Pancreas (tissue), 10 donors: ENCODE measurements around the gene CROCC2. TPM values are rescaled to one million over a fixed set of nuclear protein-coding genes. Genes with fewer than 3 reads are reported as not detected.

Experiments
- ATAC-seq, 4 donors: fragments of 200-7000 bp; cut with Tn5 transposase; one replicate each; pipeline versions ENCODE4 v1.8.0 to v1.9.1; 2020; ENCODE audit warnings: mild to moderate bottlenecking in 4 of 4, moderate library complexity in 4 of 4
- DNase-seq, 6 donors: peaks; one replicate each; pipeline ENCODE4 v3.0.0-alpha.2; 2020
- FAIRE-seq: peaks from 2 replicates; lab custom pipeline; 2012; peaks lifted over from hg19 to GRCh38; lab: Jason Lieb, UNC
- H3K27ac ChIP-seq, 4 donors: fragments of 200-600 bp; sonication (generic); 1 replicate in 3 of 4; 2 replicates in 1 of 4; pipeline versions ENCODE4 v1.5.0 to v1.8.0; 2020
- H3K27me3 ChIP-seq, 4 donors: fragments of 200-600 bp; one replicate each; pipeline ENCODE4 v1.8.0; 2021
- H3K36me3 ChIP-seq, 3 donors: fragments of 200-600 bp; sonication (generic) in 1 of 3; one replicate each; pipeline versions ENCODE4 v1.5.0 to v1.8.0; 2020 to 2021
- H3K4me1 ChIP-seq, 3 donors: fragments of 200-600 bp; one replicate each; pipeline ENCODE4 v1.8.0; 2021
- H3K4me3 ChIP-seq, 4 donors: fragments of 200-600 bp; sonication (generic) in 2 of 4; one replicate each; pipeline versions ENCODE4 v1.5.0 to v1.8.0; 2020 to 2021
- H3K9me3 ChIP-seq, 4 donors: fragments of 200-600 bp; one replicate each; pipeline ENCODE4 v1.8.0; 2021
- CTCF ChIP-seq, 4 donors: fragments of 200-600 bp; sonication (generic) in 3 of 4; IDR thresholded peaks; one replicate each; pipeline versions ENCODE4 v1.5.0 to v1.8.0; 2021; ENCODE audit warnings: antibody characterized with exemption in 4 of 4
- WGBS, 2 donors: extraction: QIAGEN DNeasy Blood & Tissue Kit; methylation state at CpG; one replicate each; pipeline ENCODE4 v1.1.7; 2013; 5-methylcytosine and 5-hydroxymethylcytosine counted together
- intact Hi-C, 3 donors: fragments of 100-400 bp; cut with DNase I; formaldehyde crosslinking; loops; one replicate each; pipeline versions ENCODE4 v1.11.1 to v1.14.2; 2022
- polyA plus RNA-seq, 2 donors: library from polyadenylated mRNA; stranded (reverse); fragments of 200-250 nt; gene quantifications; one replicate each; pipeline ENCODE4 v1.2.3, GENCODE V29; 2013
- total RNA-seq, 6 donors: library from RNA; stranded (reverse); fragmentation: NEBNext Ultra II Directional in 4 of 6; extraction: Animal tissue kit (Norgen Biotek cat#: 25700) in 4 of 6; gene quantifications; one replicate each; pipeline versions ENCODE4 v1.2.1 to v1.2.4, GENCODE V29; 2021 to 2023
- donor health status: healthy with polysubstance abuse.
- donor health status: DM: no; HTN: no; CAD: no; lungs with moderate emphysema.
- donor health status: DM: no; HTN: no; CAD: no.
- donor health status: control.
- donor health status: control.
- donor health status: Bipolar disorder and iron deficiency.
- donor health status: DM: yes; HTN: yes; CAD: no.
- donor health status: DM: no; HTN: no; CAD: no.
- donor health status: DM: no; HTN: no; CAD: no.
- donor health status: DM: yes; HTN: yes; CAD: no.

CROCC2 gene
- total and polyA plus RNA-seq, 8 donors, result 0.04 to 0.05 (median 0.04) TPM; not detected in 5

- DNase-seq, result peak in 1 of 6 donors; percentile 46
- Histone ChIP-seq H3K4me3 (no peak overlapping the region), H3K27ac (no peak overlapping the region), H3K27me3 (no peaks in the 10 kb centered on the region), H3K9me3 (no peaks in the 10 kb centered on the region), H3K4me1 (peaks cover 0 to 3% (median 0%) of the 10 kb centered on the region in 3 donors), H3K36me3 (no peaks in the 10 kb centered on the region)
- ATAC-seq, result no peak
- TF ChIP-seq CTCF (IDR thresholded peaks at IDR 0.05), result no peak
- intact Hi-C loops, result no loop called here
- WGBS, 2 donors, result 72 to 90% methylated on average over 7 of the region's 7 CpGs
- no peak for FAIRE-seq
These were observed 27.0 kb upstream of the CROCC2 start for GRCh38 chr2:240879105-240879504.

DNA sequence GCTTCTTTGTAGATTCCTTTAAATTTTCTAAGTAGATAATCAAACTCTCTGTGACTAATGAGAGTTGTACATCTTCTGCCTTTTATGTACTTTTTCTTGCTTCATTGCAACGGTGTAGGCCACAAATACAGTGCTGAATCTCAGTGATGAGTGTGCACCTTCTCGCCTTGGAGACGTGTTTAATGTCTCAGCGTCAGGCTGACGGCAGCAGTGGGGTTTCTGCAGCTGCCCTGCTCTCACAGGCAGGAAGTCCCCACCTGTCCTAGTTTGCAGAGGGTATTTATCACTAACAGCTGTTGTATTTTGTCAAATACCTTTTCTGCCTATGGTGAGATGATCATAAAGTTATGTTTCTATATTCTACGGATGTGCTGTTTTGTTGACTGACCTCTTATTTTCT, 24.2 kb upstream of the CROCC2 start:
- ATAC-seq (peak in 1 of 4 donors; percentile 60), FAIRE-seq (no peak)
- no peaks in the 10 kb centered on the region for H3K4me1 ChIP-seq

GRCh38 chr2:240884221-240884620, 21.9 kb upstream of the CROCC2 start:
- Histone ChIP-seq H3K27ac (no peak overlapping the region), H3K27me3 (no peaks in the 10 kb centered on the region), H3K36me3 (no peaks in the 10 kb centered on the region), H3K4me3 (no peak overlapping the region), H3K4me1 (no peaks in the 10 kb centered on the region), H3K9me3 (no peaks in the 10 kb centered on the region)
- no peak for TF ChIP-seq CTCF (IDR thresholded peaks at IDR 0.05)
- ATAC-seq, result no peak
- 89 to 98% methylated on average over 2 of the region's 2 CpGs for WGBS, 2 donors
- no peak for DNase-seq
- intact Hi-C loops, result no loop called here
- FAIRE-seq, result no peak

More for the DNA sequence above, 24.2 kb upstream of the CROCC2 start:
- no peak for DNase-seq
- no peaks in the 10 kb centered on the region for H3K9me3 ChIP-seq
- H3K27ac ChIP-seq, result no peak overlapping the region
- no peak overlapping the region for H3K4me3 ChIP-seq
- intact Hi-C loops, result no loop called here
- no peaks in the 10 kb centered on the region for H3K27me3 ChIP-seq
- 50 to 67% methylated on average over 6 of the region's 6 CpGs for WGBS, 2 donors
- no peaks in the 10 kb centered on the region for H3K36me3 ChIP-seq
- TF ChIP-seq CTCF (IDR thresholded peaks at IDR 0.05), result no peak

- Histone ChIP-seq H3K9me3 (no peaks in the 10 kb centered on the region), H3K27me3 (no peaks in the 10 kb centered on the region), H3K4me1 (no peaks in the 10 kb centered on the region), H3K27ac (no peak overlapping the region), H3K36me3 (no peaks in the 10 kb centered on the region), H3K4me3 (no peak overlapping the region)
- DNase-seq, result no peak
- WGBS, 2 donors, result 69 to 77% methylated on average over 3 of the region's 3 CpGs
- no peak for FAIRE-seq
- intact Hi-C loops, result no loop called here
- no peak for ATAC-seq
- no peak for TF ChIP-seq CTCF (IDR thresholded peaks at IDR 0.05)
These were observed 21.4 kb upstream of the CROCC2 start for GRCh38 chr2:240884745-240885144.

DNA sequence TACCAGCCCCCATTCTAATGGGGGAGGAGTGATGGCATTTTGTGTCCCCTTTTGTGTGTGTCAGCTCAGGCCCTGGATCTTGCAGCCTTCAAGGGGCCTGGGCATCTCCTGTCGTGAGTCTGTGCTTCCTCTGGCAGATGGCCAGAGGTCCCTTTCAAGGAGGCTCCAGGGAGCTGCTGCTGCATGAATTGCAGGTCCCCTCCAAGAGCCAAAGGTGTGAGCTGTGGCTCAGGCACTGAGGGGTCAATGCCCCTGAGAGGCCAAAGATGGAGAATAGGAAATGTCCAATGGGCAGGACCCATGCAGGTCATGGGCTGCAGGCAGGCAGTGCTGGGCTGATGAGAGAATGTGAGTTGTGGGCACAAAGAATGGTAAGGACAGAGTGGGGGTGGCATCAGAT, 20.6 kb upstream of the CROCC2 start:
- no peaks in the 10 kb centered on the region for H3K27me3 ChIP-seq
- FAIRE-seq, result no peak
- no peak overlapping the region for H3K4me3 ChIP-seq
- 84 to 89% methylated on average over 1 of the region's 1 CpG for WGBS, 2 donors
- no peak for ATAC-seq
- H3K27ac ChIP-seq, result no peak overlapping the region
- no peaks in the 10 kb centered on the region for H3K4me1 ChIP-seq
- no peaks in the 10 kb centered on the region for H3K9me3 ChIP-seq
- no peaks in the 10 kb centered on the region for H3K36me3 ChIP-seq
- intact Hi-C loops, result no loop called here
- TF ChIP-seq CTCF (IDR thresholded peaks at IDR 0.05), result no peak
- no peak for DNase-seq
